Measurements from ENCODE around the gene PSMB4. TPM values are rescaled to one million over a fixed set of nuclear protein-coding genes. Genes with fewer than 3 reads are reported as not detected.

PSMB4 gene
- total RNA-seq, 1 donor from 2014 or later = 308 TPM

- peaks cover 49 to 52% (median 52%) of the 10 kb centered on the region in 3 donors for H3K4me1 ChIP-seq (ENCODE audit: control insufficient read depth in 3 of 3, insufficient read depth in 3 of 3, low read length in 3 of 3)
- H3K27me3 ChIP-seq (ENCODE audit: control insufficient read depth in 3 of 3, insufficient read depth in 3 of 3, low read length in 3 of 3) = no peaks in the 10 kb centered on the region
- H3K9ac ChIP-seq (ENCODE audit: low read depth in 1 of 3, low read length in 3 of 3) = no peak overlapping the region
- H3K27ac ChIP-seq (ENCODE audit: low read depth, low read length) = peak overlapping the region; percentile 59
- peaks cover 31 to 39% (median 35%) of the 10 kb centered on the region in 3 donors for H3K36me3 ChIP-seq (ENCODE audit: control insufficient read depth in 3 of 3, insufficient read depth in 3 of 3, low read length in 3 of 3)
- H3K4me3 ChIP-seq (ENCODE audit: low read length in 3 of 3) = no peak overlapping the region
- H3K9me3 ChIP-seq (ENCODE audit: control insufficient read depth in 3 of 3, low read length in 3 of 3) = no peaks in the 10 kb centered on the region
These were observed 30.7 kb upstream of the PSMB4 start for GRCh38 chr1:151368393-151369301.

DNA sequence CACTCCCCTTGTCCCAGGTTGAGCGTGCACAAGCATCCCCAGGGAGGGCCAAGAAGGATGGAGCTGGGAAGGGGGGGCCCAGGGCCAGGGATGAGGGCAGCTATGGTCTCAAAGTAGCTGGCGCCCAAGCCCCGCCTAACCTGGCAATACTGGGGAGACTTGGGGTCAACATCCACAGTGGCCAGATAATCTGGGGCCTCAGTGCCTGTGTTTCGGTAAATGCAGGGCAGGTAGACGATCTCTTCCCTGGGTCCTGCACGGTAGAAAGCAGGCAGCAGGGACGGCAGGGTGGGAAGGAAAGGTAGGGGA, 30.1 kb upstream of the PSMB4 start:
- Histone ChIP-seq H3K36me3 (ENCODE audit: control insufficient read depth in 3 of 3, insufficient read depth in 3 of 3, low read length in 3 of 3) (peaks cover 27 to 32% (median 32%) of the 10 kb centered on the region in 3 donors), H3K27ac (ENCODE audit: low read depth, low read length) (no peak overlapping the region), H3K9ac (ENCODE audit: low read depth in 1 of 3, low read length in 3 of 3) (no peak overlapping the region), H3K9me3 (ENCODE audit: control insufficient read depth in 3 of 3, low read length in 3 of 3) (no peaks in the 10 kb centered on the region), H3K4me3 (ENCODE audit: low read length in 3 of 3) (no peak overlapping the region), H3K27me3 (ENCODE audit: control insufficient read depth in 3 of 3, insufficient read depth in 3 of 3, low read length in 3 of 3) (no peaks in the 10 kb centered on the region), H3K4me1 (ENCODE audit: control insufficient read depth in 3 of 3, insufficient read depth in 3 of 3, low read length in 3 of 3) (peaks cover 49 to 52% (median 52%) of the 10 kb centered on the region in 3 donors)

GRCh38 chr1:151369621-151370048, 29.7 kb upstream of the PSMB4 start:
- H3K4me1 ChIP-seq (ENCODE audit: control insufficient read depth in 3 of 3, insufficient read depth in 3 of 3, low read length in 3 of 3) = peaks cover 49 to 52% (median 52%) of the 10 kb centered on the region in 3 donors
- H3K27me3 ChIP-seq (ENCODE audit: control insufficient read depth in 3 of 3, insufficient read depth in 3 of 3, low read length in 3 of 3) = no peaks in the 10 kb centered on the region
- peak overlapping the region; percentile 65 for H3K27ac ChIP-seq (ENCODE audit: low read depth, low read length)
- H3K9ac ChIP-seq (ENCODE audit: low read depth in 1 of 3, low read length in 3 of 3) = peak overlapping the region in 1 of 3 donors; percentile 57
- H3K36me3 ChIP-seq (ENCODE audit: control insufficient read depth in 3 of 3, insufficient read depth in 3 of 3, low read length in 3 of 3) = peaks cover 24 to 29% (median 28%) of the 10 kb centered on the region in 3 donors
- H3K4me3 ChIP-seq (ENCODE audit: low read length in 3 of 3) = peak overlapping the region in 1 of 3 donors; percentile 6
- H3K9me3 ChIP-seq (ENCODE audit: control insufficient read depth in 3 of 3, low read length in 3 of 3) = no peaks in the 10 kb centered on the region

- peak overlapping the region; percentile 65 for H3K27ac ChIP-seq (ENCODE audit: low read depth, low read length)
- no peak overlapping the region for H3K4me3 ChIP-seq (ENCODE audit: low read length in 3 of 3)
- H3K9me3 ChIP-seq (ENCODE audit: control insufficient read depth in 3 of 3, low read length in 3 of 3) = no peaks in the 10 kb centered on the region
- H3K9ac ChIP-seq (ENCODE audit: low read depth in 1 of 3, low read length in 3 of 3) = peak overlapping the region in 2 of 3 donors; percentile 51 to 57
- H3K27me3 ChIP-seq (ENCODE audit: control insufficient read depth in 3 of 3, insufficient read depth in 3 of 3, low read length in 3 of 3) = no peaks in the 10 kb centered on the region
- H3K4me1 ChIP-seq (ENCODE audit: control insufficient read depth in 3 of 3, insufficient read depth in 3 of 3, low read length in 3 of 3) = peaks cover 49 to 52% (median 52%) of the 10 kb centered on the region in 3 donors
- peaks cover 16 to 21% (median 20%) of the 10 kb centered on the region in 3 donors for H3K36me3 ChIP-seq (ENCODE audit: control insufficient read depth in 3 of 3, insufficient read depth in 3 of 3, low read length in 3 of 3)
These were observed 29.0 kb upstream of the PSMB4 start for GRCh38 chr1:151370211-151370911.

GRCh38 chr1:151371370-151372057, 27.9 kb upstream of the PSMB4 start:
- H3K27ac ChIP-seq (ENCODE audit: low read depth, low read length) = peak overlapping the region; percentile 49
- H3K9me3 ChIP-seq (ENCODE audit: control insufficient read depth in 3 of 3, low read length in 3 of 3) = no peaks in the 10 kb centered on the region
- peaks cover 49 to 52% (median 52%) of the 10 kb centered on the region in 3 donors for H3K4me1 ChIP-seq (ENCODE audit: control insufficient read depth in 3 of 3, insufficient read depth in 3 of 3, low read length in 3 of 3)
- H3K4me3 ChIP-seq (ENCODE audit: low read length in 3 of 3) = peak overlapping the region; percentile 68 to 87 (median 80)
- H3K9ac ChIP-seq (ENCODE audit: low read depth in 1 of 3, low read length in 3 of 3) = peak overlapping the region; percentile 77 to 88 (median 86)
- peaks cover 5 to 10% (median 9%) of the 10 kb centered on the region in 3 donors for H3K36me3 ChIP-seq (ENCODE audit: control insufficient read depth in 3 of 3, insufficient read depth in 3 of 3, low read length in 3 of 3)
- no peaks in the 10 kb centered on the region for H3K27me3 ChIP-seq (ENCODE audit: control insufficient read depth in 3 of 3, insufficient read depth in 3 of 3, low read length in 3 of 3)

DNA sequence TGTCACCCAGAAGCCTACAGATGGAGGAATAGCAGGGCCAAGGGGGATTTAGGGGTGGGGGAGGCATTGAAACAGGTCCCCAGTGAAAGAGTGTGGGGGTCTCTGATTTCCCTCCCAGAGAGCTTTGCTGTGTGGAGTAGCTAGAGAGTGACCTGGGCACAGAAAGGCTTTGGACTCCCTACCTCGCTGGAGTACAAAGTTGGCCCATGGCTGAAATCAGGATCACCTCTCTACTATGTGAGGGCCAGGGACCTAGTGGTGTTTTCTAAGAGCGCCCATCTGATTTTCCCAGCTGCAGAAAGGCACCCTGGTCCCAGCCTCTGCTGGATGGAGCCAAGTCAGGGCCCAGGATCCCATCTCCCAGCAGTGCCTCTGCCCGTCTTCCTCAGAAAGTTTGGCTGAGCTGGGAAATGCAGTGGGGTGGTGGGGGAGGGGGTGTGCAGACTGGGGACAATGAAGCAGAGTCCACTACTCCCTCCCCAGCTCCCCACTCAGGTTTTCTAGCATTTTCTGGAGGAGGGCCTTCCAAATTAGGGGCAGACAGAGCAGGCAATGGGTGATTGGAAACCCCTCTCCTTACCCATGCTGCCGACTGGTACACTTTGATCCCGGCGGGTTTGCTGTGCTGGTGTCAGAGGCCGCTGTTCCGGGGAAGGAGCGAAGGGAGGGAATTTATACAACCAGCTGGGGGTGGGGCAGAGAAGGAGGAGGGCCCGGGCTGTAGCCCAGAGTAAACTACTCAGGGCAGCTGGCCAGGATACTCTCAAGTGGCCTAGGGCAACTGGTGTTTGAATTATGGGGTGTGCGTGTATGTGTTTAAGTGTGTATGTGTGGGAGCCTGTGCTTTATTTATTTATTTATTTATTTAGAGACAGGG, 27.1 kb upstream of the PSMB4 start, which contains the start of gene SELENBP1:
TSS of gene SELENBP1 (minus strand) at position 648 of the 877 bp plus-strand sequence. CDS start at position 584, 64 bp downstream.
- Histone ChIP-seq H3K36me3 (ENCODE audit: control insufficient read depth in 3 of 3, insufficient read depth in 3 of 3, low read length in 3 of 3) (peaks cover 3 to 6% (median 6%) of the 10 kb centered on the region in 3 donors), H3K4me1 (ENCODE audit: control insufficient read depth in 3 of 3, insufficient read depth in 3 of 3, low read length in 3 of 3) (peaks cover 48 to 52% (median 52%) of the 10 kb centered on the region in 3 donors), H3K27ac (ENCODE audit: low read depth, low read length) (peak within 1 kb of the TSS; percentile 49), H3K4me3 (ENCODE audit: low read length in 3 of 3) (peak within 1 kb of the TSS; percentile 68 to 87 (median 80)), H3K27me3 (ENCODE audit: control insufficient read depth in 3 of 3, insufficient read depth in 3 of 3, low read length in 3 of 3) (no peaks in the 10 kb centered on the region), H3K9ac (ENCODE audit: low read depth in 1 of 3, low read length in 3 of 3) (peak within 1 kb of the TSS; percentile 77 to 88 (median 86)), H3K9me3 (ENCODE audit: control insufficient read depth in 3 of 3, low read length in 3 of 3) (no peaks in the 10 kb centered on the region)

DNA sequence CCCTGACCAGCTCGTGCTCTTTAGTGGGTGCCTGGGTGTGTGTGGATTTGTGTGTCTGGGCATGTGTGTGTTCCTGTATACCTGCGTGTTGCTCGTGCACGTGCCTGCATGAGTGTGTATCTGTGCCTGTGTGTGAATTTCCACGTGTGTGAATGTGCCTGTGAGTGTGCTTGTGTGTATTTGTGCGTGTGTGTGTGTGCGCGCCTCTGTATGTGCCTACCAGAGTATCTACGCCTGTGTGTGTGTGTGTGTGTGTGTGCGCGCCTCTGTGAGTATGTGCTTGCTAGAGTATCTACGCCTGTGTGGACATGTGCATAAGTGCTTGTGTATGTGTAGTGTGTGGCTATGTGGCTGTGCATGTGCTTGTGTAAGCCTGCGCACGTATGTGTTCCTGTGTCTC, 26.2 kb upstream of the PSMB4 start:
- H3K4me3 ChIP-seq (ENCODE audit: low read length in 3 of 3) = no peak overlapping the region
- peaks cover 39 to 44% (median 43%) of the 10 kb centered on the region in 3 donors for H3K4me1 ChIP-seq (ENCODE audit: control insufficient read depth in 3 of 3, insufficient read depth in 3 of 3, low read length in 3 of 3)
- H3K9ac ChIP-seq (ENCODE audit: low read depth in 1 of 3, low read length in 3 of 3) = peak overlapping the region in 1 of 3 donors; percentile 19
- H3K36me3 ChIP-seq (ENCODE audit: control insufficient read depth in 3 of 3, insufficient read depth in 3 of 3, low read length in 3 of 3) = peaks cover under 1 to 6% (median 4%) of the 10 kb centered on the region in 3 donors
- no peaks in the 10 kb centered on the region for H3K27me3 ChIP-seq (ENCODE audit: control insufficient read depth in 3 of 3, insufficient read depth in 3 of 3, low read length in 3 of 3)
- no peaks in the 10 kb centered on the region for H3K9me3 ChIP-seq (ENCODE audit: control insufficient read depth in 3 of 3, low read length in 3 of 3)
- no peak overlapping the region for H3K27ac ChIP-seq (ENCODE audit: low read depth, low read length)

GRCh38 chr1:151377150-151377884, 22.1 kb upstream of the PSMB4 start:
- H3K9me3 ChIP-seq (ENCODE audit: control insufficient read depth in 3 of 3, low read length in 3 of 3) = no peaks in the 10 kb centered on the region
- no peak overlapping the region for H3K9ac ChIP-seq (ENCODE audit: low read depth in 1 of 3, low read length in 3 of 3)
- H3K4me1 ChIP-seq (ENCODE audit: control insufficient read depth in 3 of 3, insufficient read depth in 3 of 3, low read length in 3 of 3) = peaks cover 2 to 6% (median 2%) of the 10 kb centered on the region in 3 donors
- H3K4me3 ChIP-seq (ENCODE audit: low read length in 3 of 3) = no peak overlapping the region
- no peaks in the 10 kb centered on the region for H3K27me3 ChIP-seq (ENCODE audit: control insufficient read depth in 3 of 3, insufficient read depth in 3 of 3, low read length in 3 of 3)
- no peaks in the 10 kb centered on the region for H3K36me3 ChIP-seq (ENCODE audit: control insufficient read depth in 3 of 3, insufficient read depth in 3 of 3, low read length in 3 of 3)
- H3K27ac ChIP-seq (ENCODE audit: low read depth, low read length) = no peak overlapping the region
